GM13976 (cell line): Measurements from ENCODE around the gene PAX5.

Source experiments
- DNase-seq: peaks from one replicate; pipeline ENCODE4 v3.0.0; 2012; ENCODE audit warnings: low spot score
- CTCF ChIP-seq: IDR thresholded peaks from 2 replicates; pipeline ENCODE4 v1.5.1; 2012; ENCODE audit warnings: borderline replicate concordance, mild to moderate bottlenecking; ENCODE audit not compliant: insufficient read depth; ENCODE audit errors: extremely low read depth, missing control alignments, control extremely low read depth
- in situ Hi-C: fragments of 300-500 bp; cut with MboI; formaldehyde crosslinking; loops from one replicate; pipeline ENCODE4 v1.12.0; 2022; ENCODE audit warnings: low sequenced_read_pairs, mixed read lengths, inconsistent platforms; ENCODE audit not compliant: unreplicated experiment

Gene PAX5

GRCh38 chr9:36987891-36988290, 46.2 kb downstream of the PAX5 start:
- no peak for TF ChIP-seq CTCF
- DNase-seq: no peak
- in situ Hi-C loops: no loop called here

- in situ Hi-C loops: no loop called here
- no peak for DNase-seq
- no peak for TF ChIP-seq CTCF
Observed at GRCh38 chr9:36987409-36987808, 46.7 kb downstream of the PAX5 start.

- no peak for DNase-seq
- TF ChIP-seq CTCF: no peak
- in situ Hi-C loops: no loop called here
Observed at GRCh38 chr9:36986468-36987408, 47.3 kb downstream of the PAX5 start.

- DNase-seq: no peak
- in situ Hi-C loops: no loop called here
- no peak for TF ChIP-seq CTCF
Observed at GRCh38 chr9:36985769-36986467, 48.1 kb downstream of the PAX5 start.

GRCh38 chr9:36985061-36985768, 48.9 kb downstream of the PAX5 start:
- no peak for DNase-seq
- in situ Hi-C loops: no loop called here
- TF ChIP-seq CTCF: no peak
